GM18867 (cell line): ENCODE results near the gene SORCS2.

Experiments
- ATAC-seq: cut with Tn5 transposase; IDR thresholded peaks from one replicate; pipeline ENCODE4 v1.9.1; 2021; ENCODE audit warnings: mild to moderate bottlenecking, moderate library complexity; ENCODE audit not compliant: unreplicated experiment

Gene SORCS2

GRCh38 chr4:7299010-7299907 lies 106.9 kb downstream of the SORCS2 start:
- ATAC-seq = no peak

- no peak for ATAC-seq
Observed at GRCh38 chr4:7299908-7300710, 107.8 kb downstream of the SORCS2 start.

- ATAC-seq = no peak
Observed at GRCh38 chr4:7300711-7301095, 108.4 kb downstream of the SORCS2 start.

GRCh38 chr4:7301126-7301785 lies 108.9 kb downstream of the SORCS2 start:
- no peak for ATAC-seq

GRCh38 chr4:7301846-7302630 lies 109.7 kb downstream of the SORCS2 start:
- ATAC-seq = no peak

- ATAC-seq = no peak
Observed at GRCh38 chr4:7302781-7303404, 110.6 kb downstream of the SORCS2 start.

- ATAC-seq = no peak
Observed at GRCh38 chr4:7303561-7303960, 111.2 kb downstream of the SORCS2 start.

- ATAC-seq = no peak
Observed at GRCh38 chr4:7304436-7304835, 112.1 kb downstream of the SORCS2 start.

- no peak for ATAC-seq
Observed at GRCh38 chr4:7306021-7306965, 114.0 kb downstream of the SORCS2 start.

GRCh38 chr4:7306986-7307385 lies 114.6 kb downstream of the SORCS2 start:
- no peak for ATAC-seq

- ATAC-seq = no peak
Observed at GRCh38 chr4:7307394-7308099, 115.2 kb downstream of the SORCS2 start.

- ATAC-seq = no peak
Observed at GRCh38 chr4:7309181-7309580, 116.8 kb downstream of the SORCS2 start.

- no peak for ATAC-seq
Observed at GRCh38 chr4:7309636-7310390, 117.5 kb downstream of the SORCS2 start.

- ATAC-seq = no peak
Observed at GRCh38 chr4:7310451-7310850, 118.1 kb downstream of the SORCS2 start.

GRCh38 chr4:7311205-7311604 lies 118.9 kb downstream of the SORCS2 start:
- ATAC-seq = no peak

GRCh38 chr4:7312691-7313090 lies 120.4 kb downstream of the SORCS2 start:
- ATAC-seq = no peak

GRCh38 chr4:7313347-7313811 lies 121.0 kb downstream of the SORCS2 start:
- no peak for ATAC-seq

GRCh38 chr4:7313991-7314390 lies 121.7 kb downstream of the SORCS2 start:
- no peak for ATAC-seq
